ENCODE results near the gene DSP.

DSP gene

DNA sequence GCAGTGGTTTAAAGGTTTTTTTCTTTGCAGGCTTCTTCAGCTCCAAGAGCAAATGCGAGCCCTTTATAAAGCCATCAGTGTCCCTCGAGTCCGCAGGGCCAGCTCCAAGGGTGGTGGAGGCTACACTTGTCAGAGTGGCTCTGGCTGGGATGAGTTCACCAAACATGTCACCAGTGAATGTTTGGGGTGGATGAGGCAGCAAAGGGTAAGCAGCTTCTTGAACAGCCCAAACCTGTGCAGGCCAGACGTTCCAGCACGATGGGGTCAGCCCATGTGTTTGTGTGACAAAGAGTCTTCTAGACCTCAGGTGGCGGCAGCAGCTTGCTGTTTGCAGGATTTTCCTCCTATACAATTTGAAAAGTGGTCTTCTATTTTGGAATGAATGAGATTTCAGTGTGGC, 17.7 kb downstream of the DSP start:
- Histone ChIP-seq H3K27me3 (ENCODE audit: low read depth, low read length) (peaks cover 15% of the 10 kb centered on the region; the same call in 1 of the 2 replicates), H3K9ac (ENCODE audit: low read length) (no peak overlapping the region), H3K9me3 (ENCODE audit: insufficient read depth, low read length) (no peaks in the 10 kb centered on the region), H2AFZ (ENCODE audit: low read depth, low read length) (no peak overlapping the region), H3K4me3 (ENCODE audit: low read length) (no peak overlapping the region), H3K4me1 (ENCODE audit: low read length) (no peaks in the 10 kb centered on the region), H3K79me2 (ENCODE audit: low read length) (no peaks in the 10 kb centered on the region), H3K27ac (ENCODE audit: low read length) (no peak overlapping the region), H3K36me3 (replicated peaks; ENCODE audit: low read depth, low read length) (no peaks in the 10 kb centered on the region), H3K4me2 (ENCODE audit: low read length) (no peak overlapping the region), H4K20me1 (ENCODE audit: insufficient read depth, low read length) (no peaks in the 10 kb centered on the region)
- TF ChIP-seq CTCF (IDR thresholded peaks at IDR 0.05; ENCODE audit: low read depth, low read length): no peak
- TF ChIP-seq EZH2phosphoT487 (IDR thresholded peaks at IDR 0.05; ENCODE audit: low read depth): no peak

DNA sequence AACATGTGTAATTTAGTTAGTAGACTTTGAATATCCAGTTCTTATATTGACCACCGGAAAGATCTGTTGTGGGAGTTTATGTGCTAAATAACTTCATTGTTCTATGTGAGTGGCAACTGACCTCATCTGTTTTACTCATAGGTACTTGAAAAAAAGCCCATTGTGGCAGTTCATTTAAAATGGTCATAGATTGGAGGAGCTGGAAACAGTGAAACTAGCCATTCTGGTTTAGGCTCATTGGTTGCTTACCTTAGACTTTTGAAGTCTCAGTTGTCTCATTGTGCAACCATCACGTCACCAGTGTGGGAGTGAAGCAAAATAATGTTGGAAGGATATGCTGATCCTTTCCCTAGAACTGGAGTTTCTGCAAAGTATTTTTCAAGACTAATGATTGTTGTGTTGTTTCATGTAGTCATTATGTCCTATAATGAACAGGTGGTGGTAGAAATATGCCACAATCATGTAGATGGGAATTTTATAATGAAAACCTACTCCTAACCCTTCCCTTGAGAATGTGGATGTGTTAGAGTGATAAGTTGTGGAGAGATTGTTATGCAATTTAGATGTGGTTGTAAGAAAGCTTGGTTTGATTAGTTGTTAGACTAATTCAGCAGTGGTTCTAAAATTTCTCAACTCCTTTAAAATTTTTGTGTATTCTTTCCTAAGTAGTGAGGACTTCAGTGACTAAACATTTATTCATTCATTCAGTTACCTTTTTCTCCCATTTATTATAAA, 18.3 kb downstream of the DSP start:
- TF ChIP-seq CTCF (IDR thresholded peaks at IDR 0.05; ENCODE audit: low read depth, low read length) (no peak), EZH2phosphoT487 (IDR thresholded peaks at IDR 0.05; ENCODE audit: low read depth) (no peak)

DNA sequence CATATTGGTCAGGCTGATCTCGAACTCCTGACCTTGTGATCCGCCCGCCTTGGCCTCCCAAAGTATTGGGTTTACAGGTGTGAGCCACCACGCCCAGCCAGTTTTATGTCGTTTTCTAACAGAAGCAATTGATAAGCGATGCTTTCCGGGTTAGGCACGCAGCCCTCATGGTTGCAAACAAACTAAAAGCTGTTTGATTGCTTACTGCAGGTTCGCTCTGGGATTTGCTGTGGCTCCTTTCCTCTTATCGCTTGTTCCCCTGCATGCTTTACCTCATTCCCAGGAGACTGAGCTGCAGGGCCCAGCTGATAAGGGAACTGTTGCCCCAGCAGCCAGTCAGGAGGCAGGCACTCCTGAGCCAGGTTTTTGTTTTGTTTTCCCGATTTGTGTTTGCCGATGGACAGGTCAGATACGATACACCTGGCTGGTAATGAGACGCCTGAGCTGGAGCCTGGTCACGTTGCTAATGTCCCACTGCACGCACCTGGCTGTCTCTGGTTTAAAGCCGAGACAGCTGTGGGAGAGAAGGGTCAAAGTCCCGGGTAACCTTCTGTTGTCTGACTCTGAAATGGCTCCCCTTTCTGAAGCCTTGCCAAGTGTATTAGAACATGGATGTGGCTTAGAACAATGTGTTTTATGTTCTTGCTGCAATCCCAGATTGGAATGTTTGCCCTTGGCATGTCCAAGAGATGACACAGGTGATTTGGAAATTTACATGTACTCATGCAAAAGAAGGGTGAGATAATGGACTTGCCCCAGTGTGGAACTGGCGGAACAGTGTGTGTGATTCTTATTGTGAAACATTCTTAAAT, 19.9 kb downstream of the DSP start:
- Histone ChIP-seq H4K20me1 (ENCODE audit: insufficient read depth, low read length) (no peaks in the 10 kb centered on the region), H3K4me2 (ENCODE audit: low read length) (no peak overlapping the region), H3K4me1 (ENCODE audit: low read length) (no peaks in the 10 kb centered on the region), H3K9me3 (ENCODE audit: insufficient read depth, low read length) (no peaks in the 10 kb centered on the region), H3K27ac (ENCODE audit: low read length) (no peak overlapping the region), H3K79me2 (ENCODE audit: low read length) (no peaks in the 10 kb centered on the region), H3K9ac (ENCODE audit: low read length) (no peak overlapping the region), H2AFZ (ENCODE audit: low read depth, low read length) (no peak overlapping the region), H3K4me3 (ENCODE audit: low read length) (no peak overlapping the region), H3K36me3 (replicated peaks; ENCODE audit: low read depth, low read length) (no peaks in the 10 kb centered on the region), H3K27me3 (ENCODE audit: low read depth, low read length) (peaks cover 9% of the 10 kb centered on the region; the same call in 1 of the 2 replicates)
- TF ChIP-seq EZH2phosphoT487 (IDR thresholded peaks at IDR 0.05; ENCODE audit: low read depth) (no peak), CTCF (IDR thresholded peaks at IDR 0.05; ENCODE audit: low read depth, low read length) (no peak)

More for the DNA sequence above, 18.3 kb downstream of the DSP start:
- H3K4me1 ChIP-seq (ENCODE audit: low read length): no peaks in the 10 kb centered on the region
- no peak overlapping the region for H3K4me2 ChIP-seq (ENCODE audit: low read length)
- H3K36me3 ChIP-seq (replicated peaks; ENCODE audit: low read depth, low read length): no peaks in the 10 kb centered on the region
- no peak overlapping the region for H3K4me3 ChIP-seq (ENCODE audit: low read length)
- no peaks in the 10 kb centered on the region for H3K9me3 ChIP-seq (ENCODE audit: insufficient read depth, low read length)
- no peak overlapping the region for H3K27ac ChIP-seq (ENCODE audit: low read length)
- H3K9ac ChIP-seq (ENCODE audit: low read length): no peak overlapping the region
- H4K20me1 ChIP-seq (ENCODE audit: insufficient read depth, low read length): no peaks in the 10 kb centered on the region
- H3K27me3 ChIP-seq (ENCODE audit: low read depth, low read length): peaks cover 15% of the 10 kb centered on the region; the same call in 1 of the 2 replicates
- no peaks in the 10 kb centered on the region for H3K79me2 ChIP-seq (ENCODE audit: low read length)
- H2AFZ ChIP-seq (ENCODE audit: low read depth, low read length): no peak overlapping the region

DNA sequence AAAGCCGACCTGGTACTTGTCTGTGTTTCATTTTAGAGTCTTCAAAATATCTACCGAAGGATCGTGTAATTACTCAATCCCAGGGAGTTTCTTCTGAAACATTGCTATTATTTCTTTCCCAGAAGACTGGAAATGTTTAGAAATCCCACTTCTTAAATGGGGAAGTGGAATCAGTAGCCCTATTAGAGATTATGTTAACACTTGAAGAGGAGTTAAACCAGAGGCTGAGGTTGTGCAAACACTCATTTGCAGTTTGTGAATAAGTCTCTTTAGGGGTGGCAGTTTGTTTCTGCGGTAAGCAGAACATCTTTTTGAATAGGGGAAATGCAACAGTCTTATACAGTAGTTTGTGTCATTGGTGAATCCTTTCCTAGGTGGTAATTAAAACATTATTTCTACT, 21.3 kb downstream of the DSP start:
- H3K27ac ChIP-seq (ENCODE audit: low read length): no peak overlapping the region

More for the DNA sequence above, 21.3 kb downstream of the DSP start:
- H3K4me1 ChIP-seq (ENCODE audit: low read length): no peaks in the 10 kb centered on the region
- H3K9me3 ChIP-seq (ENCODE audit: insufficient read depth, low read length): no peaks in the 10 kb centered on the region
- no peak overlapping the region for H3K9ac ChIP-seq (ENCODE audit: low read length)
- no peaks in the 10 kb centered on the region for H3K36me3 ChIP-seq (replicated peaks; ENCODE audit: low read depth, low read length)
- H3K4me3 ChIP-seq (ENCODE audit: low read length): no peak overlapping the region
- no peaks in the 10 kb centered on the region for H3K79me2 ChIP-seq (ENCODE audit: low read length)
- TF ChIP-seq CTCF (IDR thresholded peaks at IDR 0.05; ENCODE audit: low read depth, low read length) (no peak), EZH2phosphoT487 (IDR thresholded peaks at IDR 0.05; ENCODE audit: low read depth) (no peak)
- H4K20me1 ChIP-seq (ENCODE audit: insufficient read depth, low read length): no peaks in the 10 kb centered on the region
- peaks cover 9% of the 10 kb centered on the region; the same call in 1 of the 2 replicates for H3K27me3 ChIP-seq (ENCODE audit: low read depth, low read length)
- no peak overlapping the region for H2AFZ ChIP-seq (ENCODE audit: low read depth, low read length)
- H3K4me2 ChIP-seq (ENCODE audit: low read length): no peak overlapping the region

Data from OCI-LY3 (cell line).